ENCODE data around the gene SYNDIG1L.
A peak's percentile ranks its signal among the peaks of the same experiment; 100 is the strongest.

The SYNDIG1L gene

GRCh38 chr14:74429221-74429691 lies 3.2 kb upstream of the SYNDIG1L start:
- peak; percentile 44 for DNase-seq

GRCh38 chr14:74427651-74428050 lies 1.6 kb upstream of the SYNDIG1L start:
- DNase-seq = no peak

- DNase-seq = peak; percentile 81
Observed at GRCh38 chr14:74425525-74426201, 347 bp downstream of the SYNDIG1L start.

GRCh38 chr14:74424606-74425005 lies 1.4 kb downstream of the SYNDIG1L start:
- DNase-seq = no peak

GRCh38 chr14:74423246-74423645 lies 2.8 kb downstream of the SYNDIG1L start:
- no peak for DNase-seq

- DNase-seq = no peak
Observed at GRCh38 chr14:74421981-74422380, 4.0 kb downstream of the SYNDIG1L start.

GRCh38 chr14:74419086-74419485 lies 6.9 kb downstream of the SYNDIG1L start:
- no peak for DNase-seq

- no peak for DNase-seq
Observed at GRCh38 chr14:74418031-74418430, 8.0 kb downstream of the SYNDIG1L start.

GRCh38 chr14:74417611-74418010 lies 8.4 kb downstream of the SYNDIG1L start:
- no peak for DNase-seq

GRCh38 chr14:74417201-74417600 lies 8.8 kb downstream of the SYNDIG1L start:
- DNase-seq = no peak

GRCh38 chr14:74415115-74415437 lies 10.9 kb downstream of the SYNDIG1L start:
- DNase-seq = no peak

GRCh38 chr14:74414403-74415114 lies 11.5 kb downstream of the SYNDIG1L start:
- no peak for DNase-seq

GRCh38 chr14:74413627-74414026 lies 12.4 kb downstream of the SYNDIG1L start:
- no peak for DNase-seq

GRCh38 chr14:74412753-74413152 lies 13.3 kb downstream of the SYNDIG1L start:
- DNase-seq = no peak

- DNase-seq = no peak
Observed at GRCh38 chr14:74411671-74412070, 14.3 kb downstream of the SYNDIG1L start.

- no peak for DNase-seq
Observed at GRCh38 chr14:74409441-74409840, 16.6 kb downstream of the SYNDIG1L start.

GRCh38 chr14:74408870-74409269 lies 17.1 kb downstream of the SYNDIG1L start:
- no peak for DNase-seq

GRCh38 chr14:74407801-74408154 lies 18.2 kb downstream of the SYNDIG1L start:
- no peak for DNase-seq

GRCh38 chr14:74407021-74407800 lies 18.8 kb downstream of the SYNDIG1L start:
- DNase-seq = no peak

- DNase-seq = no peak
Observed at GRCh38 chr14:74405663-74406062, 20.3 kb downstream of the SYNDIG1L start.

GRCh38 chr14:74404435-74404834 lies 21.6 kb downstream of the SYNDIG1L start:
- no peak for DNase-seq

- DNase-seq = no peak
Observed at GRCh38 chr14:74403619-74404417, 22.2 kb downstream of the SYNDIG1L start.

Data from islet precursor cell (in vitro differentiated cells).